Stimulated activated naive CD8-positive, alpha-beta T cell treated with anti-CD3 and anti-CD28 coated beads, Interleukin-15, amount 100 ng/mL, for 72 hours (primary cell): ENCODE results near the gene RPS3.

Source experiments
- ATAC-seq: fragments of 150-1000 bp; cut with Tn5 transposase; 2 replicates; pipeline ENCODE4 v1.10.0; 2021; ENCODE audit warnings: mild to moderate bottlenecking, moderate library complexity
- DNase-seq, 2 donors: peaks; one replicate each; pipeline ENCODE4 v3.0.0; 2021 to 2022
- H3K27ac Mint-ChIP-seq, 2 donors: one replicate each; pipeline ENCODE4 v1.8.0; 2022; ENCODE audit warnings: mild to moderate bottlenecking in 2 of 2, mixed read lengths in 2 of 2, moderate library complexity in 2 of 2
- H3K27me3 Mint-ChIP-seq: one replicate; pipeline ENCODE4 v1.8.0; 2022; ENCODE audit warnings: mixed read lengths
- H3K4me1 Mint-ChIP-seq: one replicate; pipeline ENCODE4 v1.8.0; 2022; ENCODE audit warnings: mild to moderate bottlenecking, mixed read lengths
- H3K4me3 Mint-ChIP-seq, 2 donors: one replicate each; pipeline ENCODE4 v1.8.0; 2022; ENCODE audit warnings: mild to moderate bottlenecking in 2 of 2, mixed read lengths in 2 of 2, moderate library complexity in 1 of 2
- H3K9me3 Mint-ChIP-seq, 2 donors: one replicate each; pipeline ENCODE4 v1.8.0; 2022; ENCODE audit warnings: mixed read lengths in 2 of 2

Gene RPS3

GRCh38 chr11:75433443-75433842, 34.1 kb downstream of the RPS3 start:
- Mint-ChIP-seq H3K9me3 (peaks cover 0 to 11% of the 10 kb centered on the region in 2 donors), H3K27me3 (peaks cover 58% of the 10 kb centered on the region), H3K4me1 (peaks cover 31% of the 10 kb centered on the region), H3K4me3 (no peak overlapping the region), H3K27ac (peak overlapping the region in 1 of 2 donors; percentile 48)
- ATAC-seq (no peak), DNase-seq (no peak)

GRCh38 chr11:75434051-75434450, 34.7 kb downstream of the RPS3 start:
- Mint-ChIP-seq H3K27me3 (peaks cover 52% of the 10 kb centered on the region), H3K4me3 (no peak overlapping the region), H3K4me1 (peaks cover 25% of the 10 kb centered on the region), H3K27ac (no peak overlapping the region), H3K9me3 (peaks cover 0 to 6% of the 10 kb centered on the region in 2 donors)
- DNase-seq (no peak), ATAC-seq (no peak)

- H3K27ac Mint-ChIP-seq = no peak overlapping the region
- H3K27me3 Mint-ChIP-seq = peaks cover 46% of the 10 kb centered on the region
- no peak for DNase-seq
- no peak overlapping the region for H3K4me3 Mint-ChIP-seq
- no peaks in the 10 kb centered on the region for H3K9me3 Mint-ChIP-seq
- peaks cover 18% of the 10 kb centered on the region for H3K4me1 Mint-ChIP-seq
- ATAC-seq = no peak
These were observed 35.7 kb downstream of the RPS3 start for GRCh38 chr11:75434886-75435570.

GRCh38 chr11:75435571-75435925, 36.2 kb downstream of the RPS3 start:
- no peak overlapping the region for H3K4me3 Mint-ChIP-seq
- DNase-seq = no peak
- ATAC-seq = no peak
- no peak overlapping the region for H3K27ac Mint-ChIP-seq
- peaks cover 42% of the 10 kb centered on the region for H3K27me3 Mint-ChIP-seq
- H3K4me1 Mint-ChIP-seq = peaks cover 16% of the 10 kb centered on the region
- no peaks in the 10 kb centered on the region for H3K9me3 Mint-ChIP-seq

GRCh38 chr11:75436806-75437205, 37.5 kb downstream of the RPS3 start:
- DNase-seq = no peak
- Mint-ChIP-seq H3K4me1 (peaks cover 6% of the 10 kb centered on the region), H3K9me3 (no peaks in the 10 kb centered on the region), H3K27ac (no peak overlapping the region), H3K27me3 (peaks cover 30% of the 10 kb centered on the region), H3K4me3 (no peak overlapping the region)
- ATAC-seq = no peak

GRCh38 chr11:75437966-75438659, 38.8 kb downstream of the RPS3 start:
- H3K4me3 Mint-ChIP-seq = no peak overlapping the region
- no peaks in the 10 kb centered on the region for H3K4me1 Mint-ChIP-seq
- H3K9me3 Mint-ChIP-seq = no peaks in the 10 kb centered on the region
- no peak for ATAC-seq
- DNase-seq = no peak
- H3K27ac Mint-ChIP-seq = no peak overlapping the region
- peaks cover 17% of the 10 kb centered on the region for H3K27me3 Mint-ChIP-seq

GRCh38 chr11:75439026-75439425, 39.7 kb downstream of the RPS3 start:
- Mint-ChIP-seq H3K27ac (peak overlapping the region in 1 of 2 donors; percentile 48), H3K4me1 (no peaks in the 10 kb centered on the region), H3K9me3 (no peaks in the 10 kb centered on the region), H3K4me3 (no peak overlapping the region), H3K27me3 (peaks cover 8% of the 10 kb centered on the region)
- no peak for DNase-seq
- ATAC-seq = no peak

- Mint-ChIP-seq H3K9me3 (no peaks in the 10 kb centered on the region), H3K27ac (no peak overlapping the region), H3K4me1 (no peaks in the 10 kb centered on the region), H3K27me3 (peaks cover 2% of the 10 kb centered on the region), H3K4me3 (no peak overlapping the region)
- DNase-seq (no peak), ATAC-seq (no peak)
These were observed 40.3 kb downstream of the RPS3 start for GRCh38 chr11:75439495-75440120.

- DNase-seq (no peak), ATAC-seq (no peak)
- H3K27me3 Mint-ChIP-seq = no peaks in the 10 kb centered on the region
- H3K4me1 Mint-ChIP-seq = peaks cover 4% of the 10 kb centered on the region
- H3K4me3 Mint-ChIP-seq = no peak overlapping the region
- H3K27ac Mint-ChIP-seq = no peak overlapping the region
- H3K9me3 Mint-ChIP-seq = no peaks in the 10 kb centered on the region
These were observed 41.9 kb downstream of the RPS3 start for GRCh38 chr11:75440960-75441803.

- Mint-ChIP-seq H3K9me3 (no peaks in the 10 kb centered on the region), H3K27ac (no peak overlapping the region), H3K4me1 (peaks cover 4% of the 10 kb centered on the region), H3K27me3 (no peaks in the 10 kb centered on the region), H3K4me3 (no peak overlapping the region)
- no peak for ATAC-seq
- no peak for DNase-seq
These were observed 42.5 kb downstream of the RPS3 start for GRCh38 chr11:75441804-75442132.

GRCh38 chr11:75442161-75442885, 43.0 kb downstream of the RPS3 start:
- Mint-ChIP-seq H3K27me3 (no peaks in the 10 kb centered on the region), H3K4me1 (peaks cover 4% of the 10 kb centered on the region), H3K9me3 (no peaks in the 10 kb centered on the region), H3K4me3 (no peak overlapping the region), H3K27ac (no peak overlapping the region)
- ATAC-seq (no peak), DNase-seq (no peak)

- ATAC-seq (no peak), DNase-seq (no peak)
- H3K4me1 Mint-ChIP-seq = peaks cover 4% of the 10 kb centered on the region
- no peak overlapping the region for H3K4me3 Mint-ChIP-seq
- no peaks in the 10 kb centered on the region for H3K27me3 Mint-ChIP-seq
- H3K9me3 Mint-ChIP-seq = no peaks in the 10 kb centered on the region
- H3K27ac Mint-ChIP-seq = no peak overlapping the region
These were observed 43.7 kb downstream of the RPS3 start for GRCh38 chr11:75443043-75443442.

GRCh38 chr11:75445315-75445953, 46.1 kb downstream of the RPS3 start:
- H3K9me3 Mint-ChIP-seq = no peaks in the 10 kb centered on the region
- DNase-seq = peak; percentile 64 to 65
- H3K27me3 Mint-ChIP-seq = no peaks in the 10 kb centered on the region
- ATAC-seq = peak; percentile 71
- H3K27ac Mint-ChIP-seq = no peak overlapping the region
- H3K4me3 Mint-ChIP-seq = no peak overlapping the region
- H3K4me1 Mint-ChIP-seq = peaks cover 4% of the 10 kb centered on the region

- Mint-ChIP-seq H3K27me3 (no peaks in the 10 kb centered on the region), H3K4me3 (no peak overlapping the region), H3K27ac (no peak overlapping the region), H3K9me3 (no peaks in the 10 kb centered on the region), H3K4me1 (peaks cover 4% of the 10 kb centered on the region)
- ATAC-seq (no peak), DNase-seq (no peak)
These were observed 48.1 kb downstream of the RPS3 start for GRCh38 chr11:75447415-75447814.

- ATAC-seq (no peak), DNase-seq (no peak)
- Mint-ChIP-seq H3K4me3 (no peak overlapping the region), H3K9me3 (no peaks in the 10 kb centered on the region), H3K27ac (no peak overlapping the region), H3K27me3 (no peaks in the 10 kb centered on the region), H3K4me1 (peaks cover 4% of the 10 kb centered on the region)
These were observed 50.0 kb downstream of the RPS3 start for GRCh38 chr11:75449271-75449670.
